GM18520 (cell line): ENCODE results near the gene CRNN.

Source experiments
- ATAC-seq: cut with Tn5 transposase; IDR thresholded peaks from one replicate; pipeline ENCODE4 v1.9.1; 2021; ENCODE audit not compliant: unreplicated experiment

CRNN gene

GRCh38 chr1:152426731-152427130, 12.7 kb upstream of the CRNN start:
- no peak for ATAC-seq

GRCh38 chr1:152419917-152420316, 5.9 kb upstream of the CRNN start:
- ATAC-seq, result no peak

GRCh38 chr1:152415454-152416227, 1.6 kb upstream of the CRNN start:
- no peak for ATAC-seq

GRCh38 chr1:152412756-152413155, 1.3 kb downstream of the CRNN start:
- ATAC-seq, result no peak

GRCh38 chr1:152411134-152411533, 2.9 kb downstream of the CRNN start:
- no peak for ATAC-seq

- no peak for ATAC-seq
These were observed 3.5 kb downstream of the CRNN start for GRCh38 chr1:152410599-152410998.

- no peak for ATAC-seq
These were observed 4.0 kb downstream of the CRNN start for GRCh38 chr1:152410028-152410427.

- ATAC-seq, result no peak
These were observed 5.4 kb downstream of the CRNN start for GRCh38 chr1:152408664-152409063.

- no peak for ATAC-seq
These were observed 15.0 kb downstream of the CRNN start for GRCh38 chr1:152398812-152399698.

- no peak for ATAC-seq
These were observed 16.6 kb downstream of the CRNN start for GRCh38 chr1:152397474-152397873.

- no peak for ATAC-seq
These were observed 19.9 kb downstream of the CRNN start for GRCh38 chr1:152394151-152394550.

GRCh38 chr1:152392909-152393308, 21.2 kb downstream of the CRNN start:
- no peak for ATAC-seq

- ATAC-seq, result no peak
These were observed 25.2 kb downstream of the CRNN start for GRCh38 chr1:152388889-152389288.

GRCh38 chr1:152386940-152387339, 27.1 kb downstream of the CRNN start:
- no peak for ATAC-seq

- no peak for ATAC-seq
These were observed 33.1 kb downstream of the CRNN start for GRCh38 chr1:152380932-152381331.

GRCh38 chr1:152374451-152374850, 39.6 kb downstream of the CRNN start:
- no peak for ATAC-seq

- no peak for ATAC-seq
These were observed 41.4 kb downstream of the CRNN start for GRCh38 chr1:152372672-152373071.

- no peak for ATAC-seq
These were observed 46.6 kb downstream of the CRNN start for GRCh38 chr1:152367436-152367835.

- ATAC-seq, result no peak
These were observed 54.2 kb downstream of the CRNN start, which contains the start of gene FLG2 for GRCh38 chr1:152359906-152360305. Gene FLG2, minus strand, starts transcription at chr1:152360006. Its CDS starts 1,122 bp downstream, at chr1:152358884.
